Heart right ventricle (tissue), 16 donors: ENCODE results near the gene ZNF493. TPM values are rescaled to one million over a fixed set of nuclear protein-coding genes. Genes with fewer than 3 reads are reported as not detected.

Experiments used
- ATAC-seq, 8 donors: fragments of 200-7000 bp; cut with Tn5 transposase; one replicate each; pipeline ENCODE4 v1.9.1; 2020; ENCODE audit warnings: mild to moderate bottlenecking in 8 of 8, moderate library complexity in 8 of 8, moderate number of reproducible peaks in 1 of 8
- DNase-seq, 2 donors: peaks; one replicate each; pipeline ENCODE4 v3.0.0-alpha.2; 2020
- H3K27ac ChIP-seq, 10 donors: fragments of 200-600 bp; sonication (generic) in 2 of 10; one replicate each; pipeline versions ENCODE4 v1.5.0 to v1.8.0; 2020 to 2022; ENCODE audit warnings: mild to moderate bottlenecking in 3 of 10
- H3K27me3 ChIP-seq, 7 donors: fragments of 200-600 bp; one replicate each; pipeline ENCODE4 v1.8.0; 2021 to 2022; ENCODE audit warnings: mild to moderate bottlenecking in 2 of 7
- H3K36me3 ChIP-seq, 9 donors: fragments of 200-600 bp; sonication (generic) in 1 of 9; one replicate each; pipeline versions ENCODE4 v1.5.0 to v1.8.0; 2020 to 2022; ENCODE audit warnings: mild to moderate bottlenecking in 2 of 9
- H3K4me1 ChIP-seq, 9 donors: fragments of 200-600 bp; sonication (generic) in 1 of 9; one replicate each; pipeline versions ENCODE4 v1.5.0 to v1.8.0; 2020 to 2022; ENCODE audit warnings: mild to moderate bottlenecking in 4 of 9
- H3K4me3 ChIP-seq, 10 donors: fragments of 200-600 bp; sonication (generic) in 2 of 10; one replicate each; pipeline versions ENCODE4 v1.5.0 to v1.8.0; 2020 to 2022; ENCODE audit warnings: mild to moderate bottlenecking in 7 of 10, moderate library complexity in 2 of 10
- H3K9me3 ChIP-seq, 11 donors: fragments of 200-600 bp in 10 of 11; sonication (generic) in 2 of 11; one replicate each; pipeline versions ENCODE4 v1.5.0 to v1.8.0; 2013 to 2022; ENCODE audit warnings: mild to moderate bottlenecking in 2 of 11, control low read depth in 1 of 11, moderate library complexity in 1 of 11
- CTCF ChIP-seq, 9 donors: fragments of 200-600 bp; sonication (generic) in 2 of 9; IDR thresholded peaks; one replicate each; pipeline versions ENCODE4 v1.5.0 to v1.8.0; 2021 to 2022; ENCODE audit warnings: antibody characterized with exemption in 9 of 9, mild to moderate bottlenecking in 5 of 9, moderate library complexity in 1 of 9
- WGBS, 2 donors: extraction: QIAGEN DNeasy Blood & Tissue Kit; methylation state at CpG; one replicate each; pipeline ENCODE4 v1.1.7; 2013; ENCODE audit warnings: inconsistent platforms in 1 of 2; 5-methylcytosine and 5-hydroxymethylcytosine counted together
- intact Hi-C, 10 donors: fragments of 100-400 bp; cut with DNase I; formaldehyde crosslinking; loops; one replicate each; pipeline versions ENCODE4 v1.11.1 to v1.14.2; 2022
- polyA plus RNA-seq, 2 donors: library from polyadenylated mRNA; stranded (reverse); fragments of 200-250 nt; gene quantifications; one replicate each; pipeline ENCODE4 v1.2.3, GENCODE V29; 2013
- total RNA-seq, 10 donors: library from RNA; stranded (reverse); fragmentation: NEBNext Ultra II Directional in 3 of 10; extraction: Animal tissue kit (Norgen Biotek cat#: 25700) in 3 of 10; gene quantifications; one replicate each; pipeline versions ENCODE4 v1.2.1 to v1.2.4, GENCODE V29; 2021 to 2023
- donor health status: Arrhythmogenic right ventricular cardiomyopathy.
- donor health status: ischemic (EF 13 %, LVEDD 7.1; RV severe dilation, severe dysfunction).
- donor health status: healthy with polysubstance abuse.
- donor health status: DM: no; HTN: yes; CAD: no.
- donor health status: DM: no; HTN: no; CAD: no.
- donor health status: ischemic (EF 25% LVEDD 6.9; RV normal size, moderate dysfunction).
- donor health status: ischemic (EF 25% LVEDD 5.7; RV mildly dilated, moderate dysfunction).
- donor health status: healthy.
- donor health status: DM: yes; HTN: yes; CAD: no.
- donor health status: Ischemic cardiomyopathy.
- donor health status: ischemic (EF 35%, LVEDD 5.7; RV mildly dilated, moderate dysfunction).
- donor health status: nonischemic (EF 11% LVEDD 7.7; RV severe dilation, severe dysfunction).
- donor health status: DM: yes; HTN: yes; CAD: no.
- donor health status: PGD.
- donor health status: ischemic (EF 29% LVEDD 5.4; RV normal size, mild dysfunction).
- donor health status: nonischemic (EF 23%, LVEDD 6.1; RV moderate dilation, normal function).

Gene ZNF493
- total and polyA plus RNA-seq, 12 donors: 1.7 to 19.2 (median 10.5) TPM

GRCh38 chr19:21383980-21384582 is 12.9 kb upstream of the ZNF493 start:
- ATAC-seq (no peak), DNase-seq (no peak)
- TF ChIP-seq CTCF (IDR thresholded peaks at IDR 0.05): no peak
- peaks cover 0 to 54% (median 14%) of the 10 kb centered on the region in 9 donors for H3K36me3 ChIP-seq
- H3K4me1 ChIP-seq: no peaks in the 10 kb centered on the region
- intact Hi-C loops: no loop called here
- H3K27ac ChIP-seq: no peak overlapping the region
- WGBS, 2 donors: 96 to 99% methylated on average over 4 of the region's 4 CpGs
- H3K9me3 ChIP-seq: peaks cover 0 to 100% (median 94%) of the 10 kb centered on the region in 11 donors
- no peak overlapping the region for H3K4me3 ChIP-seq
- no peaks in the 10 kb centered on the region for H3K27me3 ChIP-seq

- DNase-seq (no peak), ATAC-seq (no peak)
- Histone ChIP-seq H3K9me3 (peaks cover 0 to 41% (median 0%) of the 10 kb centered on the region in 11 donors), H3K4me3 (peak overlapping the region in 2 of 10 donors; percentile 72 to 76), H3K36me3 (peaks cover 0 to 23% (median 14%) of the 10 kb centered on the region in 9 donors), H3K27me3 (no peaks in the 10 kb centered on the region), H3K4me1 (peaks cover 0 to 42% (median 27%) of the 10 kb centered on the region in 9 donors), H3K27ac (peak overlapping the region in 7 of 10 donors; percentile 78 to 93 (median 87))
- intact Hi-C loops: loop anchor here in 3 of 10 donors (2.0 to 5.0 kb wide), 3 partner anchors 39 to 76 kb away; partner anchors contain the start of genes ZNF708 (in 1 of the 3) and ZNF738 (in 1 of the 3)
- WGBS, 2 donors: 92 to 95% methylated on average over 10 of the region's 10 CpGs
- no peak for TF ChIP-seq CTCF (IDR thresholded peaks at IDR 0.05)
These were observed 812 bp upstream of the ZNF493 start for GRCh38 chr19:21396121-21396520.

GRCh38 chr19:21398851-21399250 is 1.9 kb downstream of the ZNF493 start:
- Histone ChIP-seq H3K27ac (no peak overlapping the region), H3K4me1 (peaks cover 0 to 54% (median 29%) of the 10 kb centered on the region in 9 donors)
- DNase-seq: no peak

More at GRCh38 chr19:21398851-21399250, 1.9 kb downstream of the ZNF493 start:
- TF ChIP-seq CTCF (IDR thresholded peaks at IDR 0.05): no peak
- H3K9me3 ChIP-seq: peaks cover 0 to 19% (median 0%) of the 10 kb centered on the region in 11 donors
- H3K4me3 ChIP-seq: peak overlapping the region in 3 of 10 donors; percentile 76 to 94 (median 77)
- H3K27me3 ChIP-seq: no peaks in the 10 kb centered on the region
- WGBS, 2 donors: 94 to 95% methylated on average over 5 of the region's 5 CpGs
- ATAC-seq: no peak
- intact Hi-C loops: loop anchor here in 2 of 10 donors (5.0 kb wide), 2 partner anchors 42 to 73 kb away; partner anchors contain the start of gene ZNF738 (in 1 of the 2)
- H3K36me3 ChIP-seq: peaks cover 0 to 41% (median 14%) of the 10 kb centered on the region in 9 donors
